Measurements from ENCODE around the gene RANBP1.
"Not testable (repeated sequence)": the region's sequence is repeated elsewhere in the genome, so short reads cannot be mapped to it uniquely, and the experiment has no call there.

RANBP1 gene

GRCh38 chr22:20156611-20157429 is 40.9 kb downstream of the RANBP1 start:
- intact Hi-C loops (cut with DNase I) = loop anchor here (5.0 kb wide), 2 partner anchors 110 to 130 kb away; partner anchors contain the start of gene RTN4R
- peak; percentile 61 to 97 (median 90) for DNase-seq

GRCh38 chr22:20157430-20158183 is 41.7 kb downstream of the RANBP1 start:
- no peak for DNase-seq
- intact Hi-C loops (cut with DNase I) = loop anchor here (5.0 kb wide), 2 partner anchors 110 to 130 kb away; partner anchors contain the start of gene RTN4R

GRCh38 chr22:20158391-20159036 is 42.6 kb downstream of the RANBP1 start:
- no peak for DNase-seq
- intact Hi-C loops (cut with DNase I) = loop anchor here (5.0 kb wide), 2 partner anchors 109 to 129 kb away; partner anchors contain the start of gene RTN4R

GRCh38 chr22:20159076-20159475 is 43.2 kb downstream of the RANBP1 start:
- no peak for DNase-seq
- intact Hi-C loops (cut with DNase I) = loop anchor here (5.0 kb wide), 2 partner anchors 108 to 128 kb away; partner anchors contain the start of gene RTN4R

- not testable (repeated sequence) for DNase-seq
- intact Hi-C loops (cut with DNase I) = loop anchor here (5.0 kb wide), 2 partner anchors 108 to 128 kb away; partner anchors contain the start of gene RTN4R
These were observed 43.6 kb downstream of the RANBP1 start for GRCh38 chr22:20159531-20159930.

- no peak for DNase-seq
- intact Hi-C loops (cut with DNase I) = loop anchor here (10.0 kb wide), 1 partner anchor 55 kb away; no protein-coding TSS in a partner anchor
These were observed 44.1 kb downstream of the RANBP1 start for GRCh38 chr22:20160041-20160440.

- intact Hi-C loops (cut with DNase I) = loop anchor here (10.0 kb wide), 1 partner anchor 50 kb away; no protein-coding TSS in a partner anchor
- DNase-seq = no peak
These were observed 49.0 kb downstream of the RANBP1 start for GRCh38 chr22:20164863-20165262.

GRCh38 chr22:20165421-20165820 is 49.5 kb downstream of the RANBP1 start:
- no peak for DNase-seq
- intact Hi-C loops (cut with DNase I) = loop anchor here (10.0 kb wide), 1 partner anchor 49 kb away; no protein-coding TSS in a partner anchor

- intact Hi-C loops (cut with DNase I) = loop anchor here (10.0 kb wide), 1 partner anchor 49 kb away; no protein-coding TSS in a partner anchor
- no peak for DNase-seq
These were observed 50.0 kb downstream of the RANBP1 start for GRCh38 chr22:20165913-20166312.

- intact Hi-C loops (cut with DNase I) = loop anchor here (10.0 kb wide), 1 partner anchor 48 kb away; no protein-coding TSS in a partner anchor
- DNase-seq = no peak
These were observed 50.8 kb downstream of the RANBP1 start for GRCh38 chr22:20166703-20167102.

GRCh38 chr22:20167643-20168322 is 51.9 kb downstream of the RANBP1 start:
- DNase-seq = no peak
- intact Hi-C loops (cut with DNase I) = loop anchor here (10.0 kb wide), 1 partner anchor 47 kb away; no protein-coding TSS in a partner anchor

- no peak for DNase-seq
- intact Hi-C loops (cut with DNase I) = loop anchor here (10.0 kb wide), 1 partner anchor 45 kb away; no protein-coding TSS in a partner anchor
These were observed 53.4 kb downstream of the RANBP1 start for GRCh38 chr22:20169253-20169822.

GRCh38 chr22:20170170-20170569 is 54.3 kb downstream of the RANBP1 start:
- intact Hi-C loops (cut with DNase I) = loop anchor here (5.0 kb wide), 1 partner anchor 87 kb away; no protein-coding TSS in a partner anchor
- DNase-seq = no peak

- intact Hi-C loops (cut with DNase I) = loop anchor here (5.0 kb wide), 1 partner anchor 86 kb away; no protein-coding TSS in a partner anchor
- no peak for DNase-seq
These were observed 55.6 kb downstream of the RANBP1 start for GRCh38 chr22:20171288-20172140.

GRCh38 chr22:20172141-20172613 is 56.3 kb downstream of the RANBP1 start:
- no peak for DNase-seq
- intact Hi-C loops (cut with DNase I) = loop anchor here (5.0 kb wide), 1 partner anchor 85 kb away; no protein-coding TSS in a partner anchor

GRCh38 chr22:20173246-20173645 is 57.3 kb downstream of the RANBP1 start:
- intact Hi-C loops (cut with DNase I) = loop anchor here (5.0 kb wide), 1 partner anchor 84 kb away; no protein-coding TSS in a partner anchor
- DNase-seq = no peak

- no peak for DNase-seq
- intact Hi-C loops (cut with DNase I) = loop anchor here (5.0 kb wide), 1 partner anchor 84 kb away; no protein-coding TSS in a partner anchor
These were observed 57.9 kb downstream of the RANBP1 start for GRCh38 chr22:20173772-20174171.

Measured in head of caudate nucleus (tissue), 42 donors.